Activated CD8-positive, alpha-beta T cell treated with anti-CD3 and anti-CD28 coated beads for 36 hours (primary cell): ENCODE results near the gene CARS1. TPM values are rescaled to one million over a fixed set of nuclear protein-coding genes. Genes with fewer than 3 reads are reported as not detected.

Source experiments
- ATAC-seq: fragments of 200-7000 bp; cut with Tn5 transposase; one replicate; pipeline ENCODE4 v1.10.0; 2021; ENCODE audit warnings: mild to moderate bottlenecking, moderate library complexity
- CTCF ChIA-PET: fragments of 350-600 bp; sonication (Branson Sonifier 250); formaldehyde crosslinking; loops from one replicate; lab custom pipeline; 2021; ENCODE audit warnings: antibody characterized with exemption; lab: Charles Lee
- POLR2A ChIA-PET: fragments of 350-600 bp; sonication (Branson Sonifier 250); formaldehyde crosslinking; loops from one replicate; lab custom pipeline; 2021; ENCODE audit warnings: antibody characterized with exemption; lab: Charles Lee
- DNase-seq: peaks from one replicate; pipeline ENCODE4 v3.0.0-alpha.2; 2020
- H3K27ac Mint-ChIP-seq: one replicate; pipeline ENCODE4 v1.8.0; 2021; ENCODE audit warnings: mild to moderate bottlenecking, mixed read lengths
- H3K27me3 Mint-ChIP-seq: one replicate; pipeline ENCODE4 v1.8.0; 2021; ENCODE audit warnings: mixed read lengths
- H3K36me3 Mint-ChIP-seq: one replicate; pipeline ENCODE4 v1.8.0; 2021; ENCODE audit warnings: low read depth, mixed read lengths
- H3K4me1 Mint-ChIP-seq: one replicate; pipeline ENCODE4 v1.8.0; 2021; ENCODE audit warnings: low read depth, mixed read lengths
- H3K4me3 Mint-ChIP-seq: one replicate; pipeline ENCODE4 v1.8.0; 2021; ENCODE audit warnings: mild to moderate bottlenecking, moderate library complexity, mixed read lengths
- H3K9me3 Mint-ChIP-seq: one replicate; pipeline ENCODE4 v1.8.0; 2021; ENCODE audit warnings: mixed read lengths
- intact Hi-C: fragments of 100-400 bp; cut with micrococcal nuclease; formaldehyde crosslinking; loops from one replicate; pipeline ENCODE4 v1.10.0; 2022
- total RNA-seq, 2 experiments: library from RNA; stranded (reverse); gene quantifications; one replicate each; pipeline ENCODE4 v1.2.3, GENCODE V29; 2021
- TF ChIP-seq, protein P1 (sequence below): fragments of 200-600 bp; IDR thresholded peaks from one replicate; pipeline ENCODE4 v1.8.0; 2022; ENCODE audit warnings: antibody characterized with exemption, mild to moderate bottlenecking

Gene CARS1
- total RNA-seq, 2 experiments from 2014 or later = 82.7 to 88.2 TPM

DNA sequence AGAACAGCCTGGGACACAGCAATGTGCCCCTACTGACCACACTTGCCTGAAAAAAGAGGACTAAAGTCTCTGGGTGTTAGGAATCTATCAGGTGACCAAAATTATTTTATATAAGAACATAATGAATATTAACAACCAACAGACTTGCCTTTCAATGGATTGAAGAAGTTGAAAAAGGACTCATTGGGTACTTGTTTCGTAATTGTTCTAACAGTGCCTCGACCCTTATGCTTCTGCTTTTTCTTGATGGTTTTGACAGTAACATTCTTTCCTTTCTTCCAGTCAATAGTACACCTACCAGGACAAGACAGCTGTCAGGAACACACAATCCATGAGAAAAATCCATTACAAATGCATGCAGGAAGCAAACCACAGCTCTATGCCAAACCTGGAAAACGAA, 99.0 kb downstream of the CARS1 start:
- H3K27ac Mint-ChIP-seq = no peak overlapping the region
- no peaks in the 10 kb centered on the region for H3K9me3 Mint-ChIP-seq
- peaks cover 73% of the 10 kb centered on the region for H3K36me3 Mint-ChIP-seq
- ChIA-PET CTCF (interaction anchor here (1.1 to 1.3 kb wide), 2 partner anchors 28 to 31 kb away, joined by 3 to 4 read pairs; no protein-coding TSS in a partner anchor), POLR2A (interaction anchor here (0.8 to 2.1 kb wide), 3 partner anchors 8 to 16 kb away, joined by 3 to 8 read pairs (median 3); no protein-coding TSS in a partner anchor)
- ATAC-seq (no peak), DNase-seq (no peak)
- intact Hi-C loops = no loop called here
- H3K27me3 Mint-ChIP-seq = no peaks in the 10 kb centered on the region
- TF ChIP-seq, protein P1, sequence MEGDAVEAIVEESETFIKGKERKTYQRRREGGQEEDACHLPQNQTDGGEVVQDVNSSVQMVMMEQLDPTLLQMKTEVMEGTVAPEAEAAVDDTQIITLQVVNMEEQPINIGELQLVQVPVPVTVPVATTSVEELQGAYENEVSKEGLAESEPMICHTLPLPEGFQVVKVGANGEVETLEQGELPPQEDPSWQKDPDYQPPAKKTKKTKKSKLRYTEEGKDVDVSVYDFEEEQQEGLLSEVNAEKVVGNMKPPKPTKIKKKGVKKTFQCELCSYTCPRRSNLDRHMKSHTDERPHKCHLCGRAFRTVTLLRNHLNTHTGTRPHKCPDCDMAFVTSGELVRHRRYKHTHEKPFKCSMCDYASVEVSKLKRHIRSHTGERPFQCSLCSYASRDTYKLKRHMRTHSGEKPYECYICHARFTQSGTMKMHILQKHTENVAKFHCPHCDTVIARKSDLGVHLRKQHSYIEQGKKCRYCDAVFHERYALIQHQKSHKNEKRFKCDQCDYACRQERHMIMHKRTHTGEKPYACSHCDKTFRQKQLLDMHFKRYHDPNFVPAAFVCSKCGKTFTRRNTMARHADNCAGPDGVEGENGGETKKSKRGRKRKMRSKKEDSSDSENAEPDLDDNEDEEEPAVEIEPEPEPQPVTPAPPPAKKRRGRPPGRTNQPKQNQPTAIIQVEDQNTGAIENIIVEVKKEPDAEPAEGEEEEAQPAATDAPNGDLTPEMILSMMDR = no peak
- H3K4me1 Mint-ChIP-seq = peaks cover 16% of the 10 kb centered on the region
- no peak overlapping the region for H3K4me3 Mint-ChIP-seq

DNA sequence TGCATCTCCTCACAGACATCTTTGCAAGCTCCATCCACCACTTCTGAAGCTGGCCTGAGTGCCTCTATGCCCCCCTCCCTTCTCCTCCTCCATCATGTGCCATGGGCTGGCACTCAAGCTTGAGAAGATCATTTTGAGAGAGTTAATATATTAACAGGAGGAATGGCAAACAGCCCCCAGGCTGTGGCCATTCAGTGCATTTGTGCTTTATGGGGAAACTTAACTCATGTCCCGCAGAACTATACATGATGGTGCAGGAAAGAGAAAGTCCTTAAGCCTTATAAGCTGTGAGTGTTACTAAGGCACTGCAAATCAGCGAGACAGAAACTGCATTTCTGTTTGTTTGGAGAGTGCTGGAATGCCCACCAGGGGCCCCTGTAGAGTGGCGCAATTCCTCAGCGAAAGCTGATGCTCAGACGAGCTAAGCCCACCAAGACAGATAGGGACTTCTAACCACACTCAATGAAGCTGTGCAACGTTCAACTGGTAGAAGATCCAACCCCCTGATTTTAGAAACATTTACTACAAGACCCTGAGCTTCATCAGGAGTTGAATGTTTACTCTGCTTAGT, 101.2 kb downstream of the CARS1 start:
- no peak for ATAC-seq
- peak overlapping the region; percentile 23 for H3K27ac Mint-ChIP-seq
- CTCF ChIA-PET = interaction anchor here (0.6 to 3.5 kb wide), 5 partner anchors 10 to 1932 kb away, joined by 3 to 12 read pairs (median 8); no protein-coding TSS in a partner anchor
- no peak overlapping the region for H3K4me3 Mint-ChIP-seq
- DNase-seq = no peak
- intact Hi-C loops = no loop called here
- H3K9me3 Mint-ChIP-seq = no peaks in the 10 kb centered on the region
- H3K4me1 Mint-ChIP-seq = peaks cover 25% of the 10 kb centered on the region
- TF ChIP-seq, protein P1 = no peak
- POLR2A ChIA-PET = interaction anchor here (1.2 kb wide), 1 partner anchor 16 kb away, joined by 4 read pairs; no protein-coding TSS in a partner anchor
- peaks cover 76% of the 10 kb centered on the region for H3K36me3 Mint-ChIP-seq
- H3K27me3 Mint-ChIP-seq = no peaks in the 10 kb centered on the region

DNA sequence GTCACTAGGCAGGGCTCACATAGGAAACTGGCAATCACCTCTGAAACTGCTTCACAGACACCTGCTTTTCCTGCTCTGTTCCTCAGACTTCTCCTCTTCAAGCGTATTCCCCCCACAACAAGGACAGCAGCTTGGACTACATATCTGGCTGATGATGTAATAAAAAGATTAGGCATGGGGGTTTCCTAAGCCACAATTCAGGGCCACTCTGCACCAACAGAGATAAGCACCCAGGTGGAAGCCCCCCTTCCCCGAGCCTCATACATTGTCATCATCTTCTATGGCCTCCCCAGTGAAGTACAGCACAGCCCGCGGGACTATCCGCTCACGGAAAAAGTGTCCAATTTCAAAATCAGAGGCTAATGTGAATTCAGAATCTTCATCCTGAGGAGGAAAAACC, 103.0 kb downstream of the CARS1 start:
- CTCF ChIA-PET = interaction anchor here (0.7 to 3.5 kb wide), 9 partner anchors 8 to 422 kb away, joined by 3 to 12 read pairs (median 3); no protein-coding TSS in a partner anchor
- Mint-ChIP-seq H3K4me1 (peaks cover 34% of the 10 kb centered on the region), H3K27me3 (no peaks in the 10 kb centered on the region), H3K9me3 (no peaks in the 10 kb centered on the region), H3K27ac (peak overlapping the region; percentile 70), H3K4me3 (no peak overlapping the region), H3K36me3 (peaks cover 74% of the 10 kb centered on the region)
- TF ChIP-seq, protein P1 = no peak
- POLR2A ChIA-PET = interaction anchor here (0.8 to 2.8 kb wide), 6 partner anchors 10 to 81 kb away, joined by 3 to 11 read pairs (median 4); no protein-coding TSS in a partner anchor
- DNase-seq = no peak
- intact Hi-C loops = no loop called here
- ATAC-seq = no peak

DNA sequence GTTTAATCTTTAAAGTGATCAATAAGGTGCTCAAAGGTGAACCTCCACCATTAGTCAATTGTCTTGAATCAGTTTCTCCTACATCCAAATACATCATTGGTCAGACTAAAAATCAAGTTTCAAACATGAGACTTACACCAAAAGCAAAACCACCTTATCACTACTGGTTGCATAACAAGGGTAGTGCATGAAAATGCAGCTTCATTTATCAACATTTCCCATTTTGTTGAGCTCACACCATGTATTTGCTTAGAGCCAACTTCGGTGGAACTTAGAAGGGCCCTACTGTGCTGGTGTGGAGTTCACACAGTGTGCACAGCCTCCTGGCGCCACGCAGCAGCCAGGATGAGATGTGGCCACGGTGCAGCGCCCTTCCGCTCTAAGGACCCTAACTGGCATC, 104.9 kb downstream of the CARS1 start:
- Mint-ChIP-seq H3K4me1 (peaks cover 47% of the 10 kb centered on the region), H3K27ac (peak overlapping the region; percentile 45), H3K36me3 (peaks cover 77% of the 10 kb centered on the region), H3K27me3 (no peaks in the 10 kb centered on the region), H3K9me3 (no peaks in the 10 kb centered on the region), H3K4me3 (no peak overlapping the region)
- intact Hi-C loops = no loop called here
- ATAC-seq (no peak), DNase-seq (no peak)
- TF ChIP-seq, protein P1 = no peak
- CTCF ChIA-PET = interaction anchor here (1.0 to 1.7 kb wide), 3 partner anchors 10 to 419 kb away, joined by 3 read pairs; no protein-coding TSS in a partner anchor
- POLR2A ChIA-PET = interaction anchor here (1.1 to 2.8 kb wide), 5 partner anchors 8 to 23 kb away, joined by 3 to 11 read pairs (median 5); no protein-coding TSS in a partner anchor
